ENCODE measurements around the gene AMY2B.
"Not testable (repeated sequence)": the region's sequence is repeated elsewhere in the genome, so short reads cannot be mapped to it uniquely, and the experiment has no call there.

Gene AMY2B

GRCh38 chr1:103571289-103571688, at the start of gene AMY2B:
Gene AMY2B, plus strand, starts transcription at chr1:103571589. Its CDS starts 14 bp downstream, at chr1:103571603.
- DNase-seq: not testable (repeated sequence)

GRCh38 chr1:103523346-103523745, 48.0 kb upstream of the AMY2B start:
- DNase-seq: no peak

DNA sequence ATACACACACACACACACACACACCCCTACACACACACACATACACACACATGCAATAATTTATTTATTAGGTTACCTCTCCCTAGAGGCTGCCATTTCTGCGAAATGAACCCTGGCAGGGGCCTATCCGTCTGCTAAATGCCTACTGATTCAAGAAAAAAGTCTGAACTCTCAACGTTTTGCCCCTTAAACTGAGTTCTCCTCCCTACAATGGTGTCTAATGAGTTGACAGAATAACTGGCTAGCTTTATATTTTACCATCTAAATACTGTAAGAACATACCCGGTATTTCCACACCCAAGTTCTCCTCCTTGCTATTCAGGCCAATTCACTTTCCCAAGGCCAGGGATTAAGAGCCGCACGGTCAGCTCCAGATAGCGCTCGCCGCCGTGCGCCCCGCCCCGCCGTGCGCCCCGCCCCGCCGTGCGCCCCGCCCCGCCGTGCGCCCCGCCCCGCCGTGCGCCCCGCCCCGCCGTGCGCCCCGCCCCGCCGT, 46.2 kb upstream of the AMY2B start:
- DNase-seq: no peak

DNA sequence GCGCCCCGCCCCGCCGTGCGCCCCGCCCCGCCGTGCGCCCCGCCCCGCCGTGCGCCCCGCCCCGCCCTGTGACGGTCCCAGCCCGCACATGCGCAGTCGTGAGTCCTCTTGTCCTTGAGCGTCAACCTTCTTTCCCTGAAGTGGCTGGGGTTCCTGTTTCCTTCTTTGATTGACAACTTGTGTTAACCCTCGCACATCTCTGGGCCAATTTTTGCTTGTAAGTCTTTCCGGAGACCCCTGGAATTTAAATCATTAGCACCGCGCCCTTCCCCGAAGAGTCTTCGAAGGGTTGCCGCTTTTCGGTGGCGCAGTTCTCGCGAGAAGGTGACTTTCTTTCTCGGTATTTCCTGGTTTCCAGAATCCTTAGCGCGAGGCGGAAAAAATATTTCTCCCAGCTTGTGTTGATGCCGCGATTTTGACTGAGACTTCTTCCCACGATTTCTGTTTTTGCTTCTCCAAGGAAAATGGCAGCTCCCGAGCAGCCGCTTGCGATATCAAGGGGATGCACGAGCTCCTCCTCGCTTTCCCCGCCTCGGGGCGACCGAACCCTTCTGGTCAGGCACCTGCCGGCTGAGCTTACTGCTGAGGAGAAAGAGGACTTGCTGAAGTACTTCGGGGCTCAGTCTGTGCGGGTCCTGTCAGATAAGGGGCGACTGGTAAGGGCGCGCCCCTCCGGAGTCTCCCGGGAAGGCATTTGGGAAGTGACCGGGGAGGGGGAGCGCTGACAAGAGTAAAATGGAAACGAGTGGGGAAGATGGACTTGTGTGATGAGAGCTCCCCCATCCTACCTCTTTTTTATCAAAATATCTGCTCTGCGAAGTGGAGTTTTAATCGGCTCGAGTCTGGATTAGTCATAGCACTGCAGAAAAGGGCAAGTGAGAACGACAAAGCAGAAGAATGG, 45.5 kb upstream of the AMY2B start, which contains the start of gene RNPC3:
RNPC3 (plus strand) TSS at position 93 of the 901 bp plus-strand sequence; CDS start at position 465, 372 bp downstream.
- DNase-seq: peak; percentile 89

DNA sequence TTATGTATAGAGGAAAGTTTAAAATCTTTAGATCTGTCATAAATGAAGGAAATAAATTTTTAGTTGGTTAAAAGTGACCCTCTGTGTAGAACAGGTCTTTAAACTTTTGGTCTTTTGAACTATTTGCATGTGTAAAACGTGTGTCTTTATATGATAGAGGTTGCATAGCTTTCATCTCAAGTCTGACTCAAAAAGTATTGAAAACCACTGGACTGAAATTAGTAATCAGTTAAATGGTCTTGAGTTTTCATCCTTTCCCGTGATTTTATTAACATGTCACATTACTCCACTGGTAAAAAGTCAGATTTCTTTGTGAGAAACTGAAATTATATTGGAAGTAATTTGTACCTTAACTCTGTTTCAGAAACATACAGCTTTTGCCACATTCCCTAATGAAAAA, 44.1 kb upstream of the AMY2B start:
- no peak for DNase-seq

DNA sequence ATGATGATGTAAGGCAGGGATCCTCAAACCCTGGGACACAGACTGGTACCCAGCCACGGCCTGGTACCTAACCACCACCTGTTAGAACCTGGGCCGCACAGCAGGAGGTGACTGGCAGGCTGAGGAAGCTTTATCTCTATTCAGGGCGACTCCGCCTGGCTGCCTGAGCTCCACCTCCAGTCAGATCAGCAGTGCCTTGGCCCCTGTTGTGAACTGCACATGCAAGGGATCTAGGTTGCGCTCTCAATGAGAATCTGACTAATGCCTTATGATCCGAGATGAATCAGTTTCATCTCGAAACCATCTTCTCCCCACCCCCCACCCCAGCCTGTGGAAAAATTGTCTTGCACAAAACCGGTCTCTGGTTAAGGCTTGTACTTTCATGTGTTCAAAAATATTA, 41.6 kb upstream of the AMY2B start:
- no peak for DNase-seq

DNA sequence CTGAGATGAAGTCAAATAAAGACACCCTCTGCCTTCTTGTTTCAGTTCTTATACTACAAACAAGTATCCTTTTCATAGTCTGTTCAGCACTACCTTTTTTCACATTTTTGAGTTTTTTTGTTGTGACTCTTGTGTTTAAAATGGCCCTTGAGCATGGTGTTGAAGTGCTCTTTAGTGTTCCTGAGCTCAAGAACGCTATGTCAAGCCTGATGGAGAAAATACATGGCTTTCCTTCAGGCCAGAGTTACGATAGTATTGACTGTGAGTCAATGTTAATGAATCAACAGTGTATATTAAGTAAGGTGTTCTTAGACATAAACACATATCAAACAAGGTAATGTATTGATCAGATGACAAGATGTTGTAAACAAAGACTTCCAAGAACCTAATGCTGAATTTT, 33.2 kb upstream of the AMY2B start:
- no peak for DNase-seq

DNA sequence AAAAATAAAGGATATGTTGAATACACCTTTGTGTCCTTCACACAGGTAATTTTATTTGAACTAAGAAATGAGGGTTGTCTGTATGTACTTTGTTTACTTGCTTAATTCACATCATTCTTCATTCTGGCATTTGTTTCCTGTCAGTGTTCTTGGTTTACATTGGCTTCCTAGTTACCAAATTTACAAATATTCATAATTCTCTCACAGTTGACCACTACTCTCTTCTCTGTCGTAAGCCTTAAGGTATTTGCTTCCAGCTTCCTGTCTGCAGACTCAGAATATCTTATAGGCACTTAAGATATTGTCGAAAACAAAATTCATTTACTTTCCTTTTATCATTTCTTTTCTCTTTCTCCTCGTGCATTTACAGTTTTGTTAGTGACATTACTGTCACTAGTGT, 30.0 kb upstream of the AMY2B start:
- no peak for DNase-seq

DNA sequence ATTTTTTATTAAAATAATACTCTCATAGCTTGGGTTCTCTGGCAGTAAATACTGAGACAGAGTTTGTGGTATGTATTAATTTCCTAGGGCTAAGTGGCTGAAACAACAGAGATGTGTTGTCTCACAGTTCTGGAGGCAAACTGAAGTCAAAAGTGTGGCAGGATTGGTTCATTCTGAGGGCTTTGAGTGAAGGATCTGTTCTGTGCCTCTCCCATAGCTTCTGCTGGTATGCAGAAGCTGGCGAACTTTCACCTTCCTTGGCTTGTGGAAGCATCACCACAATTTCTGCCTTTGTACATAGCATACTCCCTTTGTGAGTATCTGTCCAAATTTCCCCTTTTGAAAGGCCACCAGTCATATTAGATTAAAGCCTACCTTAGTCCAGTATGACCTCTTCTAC, 24.9 kb upstream of the AMY2B start:
- DNase-seq: no peak

- no peak for DNase-seq
These were observed 23.5 kb upstream of the AMY2B start for GRCh38 chr1:103547840-103548239.

- no peak for DNase-seq
These were observed 11.0 kb upstream of the AMY2B start for GRCh38 chr1:103560427-103560826.

GRCh38 chr1:103561124-103561523, 10.3 kb upstream of the AMY2B start:
- DNase-seq: not testable (repeated sequence)

GRCh38 chr1:103561643-103562395, 9.6 kb upstream of the AMY2B start:
- DNase-seq: no peak

GRCh38 chr1:103563056-103563455, 8.3 kb upstream of the AMY2B start:
- DNase-seq: no peak

GRCh38 chr1:103569493-103569892, 1.9 kb upstream of the AMY2B start:
- DNase-seq: no peak

GRCh38 chr1:103576065-103576464, 4.7 kb downstream of the AMY2B start:
- no peak for DNase-seq

GRCh38 chr1:103576784-103577183, 5.4 kb downstream of the AMY2B start:
- not testable (repeated sequence) for DNase-seq

- no peak for DNase-seq
These were observed 11.1 kb downstream of the AMY2B start for GRCh38 chr1:103582464-103582863.

DNA sequence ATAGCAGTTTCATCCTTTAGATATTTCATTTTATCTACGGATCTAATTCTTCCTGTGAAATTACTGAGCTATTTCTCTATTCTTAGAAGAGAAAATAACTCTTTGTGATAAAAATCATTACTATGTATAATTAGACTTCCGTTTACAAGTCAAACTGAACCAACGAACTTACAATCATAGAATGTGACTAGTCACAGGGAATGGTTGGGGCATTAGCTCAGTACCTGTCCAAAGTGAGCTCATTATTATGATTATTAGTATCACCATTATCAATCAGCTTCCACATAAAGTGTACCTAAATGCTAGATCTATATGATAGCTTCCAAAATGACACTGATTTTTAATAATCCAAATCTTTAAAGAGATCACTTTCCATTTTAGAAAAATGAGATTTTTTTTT, 12.5 kb downstream of the AMY2B start:
- DNase-seq: no peak

GRCh38 chr1:103584537-103584936, 13.1 kb downstream of the AMY2B start:
- no peak for DNase-seq

DNA sequence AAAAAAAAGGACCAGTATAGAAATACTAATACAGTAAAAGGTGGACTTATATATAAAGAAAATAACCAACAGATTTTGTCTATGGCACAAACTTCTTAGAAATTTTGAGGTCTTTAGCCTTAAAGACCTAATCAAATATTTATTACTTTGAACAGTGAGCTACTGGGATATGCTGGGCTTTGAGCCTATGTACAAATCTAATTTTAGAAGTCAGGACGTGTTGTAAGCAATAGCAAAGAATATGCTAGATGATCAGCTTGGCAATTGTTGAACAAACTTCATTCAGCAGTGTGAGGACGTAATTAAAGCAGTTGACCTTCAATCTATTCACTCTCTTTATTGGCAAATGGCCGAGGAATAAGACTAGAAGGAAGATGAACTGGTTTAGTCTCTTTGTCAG, 31.4 kb downstream of the AMY2B start:
- DNase-seq: not testable (repeated sequence)

GRCh38 chr1:103616362-103616761, 45.0 kb downstream of the AMY2B start:
- no peak for DNase-seq

DNA sequence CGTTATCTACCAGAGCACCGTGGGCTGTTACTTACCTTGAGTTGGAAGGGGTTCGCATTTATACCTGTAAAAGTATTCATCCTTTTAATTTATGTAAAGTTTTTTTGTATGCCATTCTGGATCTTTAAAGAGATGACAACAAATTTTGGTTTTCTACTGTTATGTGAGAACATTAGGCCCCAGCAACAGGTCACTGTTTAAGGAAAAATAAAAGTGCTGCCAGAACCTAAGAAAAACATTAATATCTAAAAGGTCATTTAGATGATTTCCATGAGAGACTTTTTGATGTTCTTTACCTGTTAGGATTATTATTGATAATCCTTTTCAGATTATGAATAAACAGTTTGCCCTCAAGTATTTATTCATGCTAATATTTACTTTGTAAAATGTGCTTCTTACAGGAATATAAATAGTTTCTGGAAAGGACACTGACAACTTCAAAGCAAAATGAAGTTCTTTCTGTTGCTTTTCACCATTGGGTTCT, 45.6 kb downstream of the AMY2B start, which contains the start of gene AMY2A:
AMY2A (plus strand) TSS at position 434 of the 484 bp plus-strand sequence; CDS start at position 448, 14 bp downstream.
- DNase-seq: not testable (repeated sequence)
